Measurements from ENCODE around the gene SBF2.
"Not testable (repeated sequence)": the region's sequence is repeated elsewhere in the genome, so short reads cannot be mapped to it uniquely, and the experiment has no call there.

The SBF2 gene

GRCh38 chr11:9941991-9942390, 352.0 kb downstream of the SBF2 start:
- no peak for DNase-seq

- not testable (repeated sequence) for DNase-seq
Measured at GRCh38 chr11:9939150-9939549, 354.9 kb downstream of the SBF2 start.

GRCh38 chr11:9936754-9937153, 357.3 kb downstream of the SBF2 start:
- DNase-seq: no peak

GRCh38 chr11:9932843-9933242, 361.2 kb downstream of the SBF2 start:
- not testable (repeated sequence) for DNase-seq

GRCh38 chr11:9930562-9931331, 363.3 kb downstream of the SBF2 start:
- not testable (repeated sequence) for DNase-seq

GRCh38 chr11:9927670-9928069, 366.3 kb downstream of the SBF2 start:
- DNase-seq: no peak

GRCh38 chr11:9923280-9923679, 370.7 kb downstream of the SBF2 start:
- no peak for DNase-seq

GRCh38 chr11:9922806-9923205, 371.2 kb downstream of the SBF2 start:
- no peak for DNase-seq

- no peak for DNase-seq
Measured at GRCh38 chr11:9916480-9916879, 377.5 kb downstream of the SBF2 start.

- no peak for DNase-seq
Measured at GRCh38 chr11:9914064-9914463, 380.0 kb downstream of the SBF2 start.

- DNase-seq: no peak
Measured at GRCh38 chr11:9905960-9906791, 387.8 kb downstream of the SBF2 start.

GRCh38 chr11:9905501-9905951, 388.5 kb downstream of the SBF2 start:
- DNase-seq: no peak

GRCh38 chr11:9903579-9903978, 390.4 kb downstream of the SBF2 start:
- no peak for DNase-seq

GRCh38 chr11:9901943-9902342, 392.1 kb downstream of the SBF2 start:
- DNase-seq: no peak

- not testable (repeated sequence) for DNase-seq
Measured at GRCh38 chr11:9900253-9900652, 393.8 kb downstream of the SBF2 start.

- DNase-seq: no peak
Measured at GRCh38 chr11:9899676-9900075, 394.3 kb downstream of the SBF2 start.

- DNase-seq: no peak
Measured at GRCh38 chr11:9896902-9897301, 397.1 kb downstream of the SBF2 start.

- no peak for DNase-seq
Measured at GRCh38 chr11:9895006-9895405, 399.0 kb downstream of the SBF2 start.

GRCh38 chr11:9893474-9893873, 400.5 kb downstream of the SBF2 start:
- no peak for DNase-seq

- no peak for DNase-seq
Measured at GRCh38 chr11:9888938-9889337, 405.1 kb downstream of the SBF2 start.

- no peak for DNase-seq
Measured at GRCh38 chr11:9887472-9887871, 406.5 kb downstream of the SBF2 start.

GRCh38 chr11:9886595-9886994, 407.4 kb downstream of the SBF2 start:
- no peak for DNase-seq

- DNase-seq: no peak
Measured at GRCh38 chr11:9884601-9885000, 409.4 kb downstream of the SBF2 start.

GRCh38 chr11:9880657-9881056, 413.4 kb downstream of the SBF2 start:
- no peak for DNase-seq

Data from NCI-H1930 (cell line).